GM13976 (cell line): ENCODE measurements around the gene ZNF853.

Source experiments
- DNase-seq: peaks from one replicate; pipeline ENCODE4 v3.0.0; 2012; ENCODE audit warnings: low spot score
- CTCF ChIP-seq: IDR thresholded peaks from 2 replicates; pipeline ENCODE4 v1.5.1; 2012; ENCODE audit warnings: borderline replicate concordance, mild to moderate bottlenecking; ENCODE audit not compliant: insufficient read depth; ENCODE audit errors: extremely low read depth, missing control alignments, control extremely low read depth
- in situ Hi-C: fragments of 300-500 bp; cut with MboI; formaldehyde crosslinking; loops from one replicate; pipeline ENCODE4 v1.12.0; 2022; ENCODE audit warnings: low sequenced_read_pairs, mixed read lengths, inconsistent platforms; ENCODE audit not compliant: unreplicated experiment

Gene ZNF853

GRCh38 chr7:6637544-6638229, 22.3 kb downstream of the ZNF853 start:
- peak; percentile 95 for DNase-seq
- peak; percentile 22 for TF ChIP-seq CTCF
- in situ Hi-C loops = no loop called here

DNA sequence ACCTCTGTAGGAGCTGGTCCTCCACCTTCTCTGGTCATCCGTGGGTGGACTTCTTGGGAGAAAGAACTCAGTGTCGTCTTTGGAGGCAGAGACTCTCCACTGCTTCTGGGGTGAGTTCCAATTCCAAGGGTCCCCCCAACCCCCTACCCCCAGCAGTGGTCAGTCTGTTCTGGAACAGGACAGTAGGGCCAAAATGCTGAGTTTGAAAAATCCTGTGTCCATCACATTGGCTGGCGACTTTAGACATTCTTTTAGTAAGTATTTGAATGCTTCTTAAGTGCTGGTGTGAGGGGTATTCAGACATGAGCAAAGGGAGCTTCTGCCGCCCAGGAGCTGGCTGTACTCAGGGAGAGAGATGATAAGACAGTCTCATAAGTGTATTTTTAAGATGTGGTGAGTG, 23.6 kb downstream of the ZNF853 start:
- in situ Hi-C loops = no loop called here
- no peak for DNase-seq
- TF ChIP-seq CTCF = no peak

DNA sequence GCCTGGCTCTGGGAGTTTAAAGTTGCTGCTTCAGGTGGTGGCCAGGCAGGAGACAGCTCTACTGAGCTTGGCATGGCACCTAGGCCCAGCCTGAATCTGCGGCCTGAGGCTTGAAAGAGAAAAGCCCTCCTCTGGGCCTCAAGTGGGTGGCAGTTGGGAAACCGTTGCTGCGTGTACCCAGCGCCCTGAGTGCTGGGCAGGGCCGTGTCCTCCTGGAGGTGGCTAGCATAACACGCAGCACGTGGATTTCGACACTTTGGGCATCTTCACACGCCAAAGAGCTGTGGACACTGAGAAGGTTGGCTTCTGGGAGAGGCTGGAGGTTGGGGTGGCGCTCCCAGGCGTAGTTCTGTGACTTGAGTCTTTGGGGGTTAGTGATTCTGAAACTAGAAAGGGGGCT, 24.2 kb downstream of the ZNF853 start:
- no peak for DNase-seq
- no peak for TF ChIP-seq CTCF
- in situ Hi-C loops = no loop called here

DNA sequence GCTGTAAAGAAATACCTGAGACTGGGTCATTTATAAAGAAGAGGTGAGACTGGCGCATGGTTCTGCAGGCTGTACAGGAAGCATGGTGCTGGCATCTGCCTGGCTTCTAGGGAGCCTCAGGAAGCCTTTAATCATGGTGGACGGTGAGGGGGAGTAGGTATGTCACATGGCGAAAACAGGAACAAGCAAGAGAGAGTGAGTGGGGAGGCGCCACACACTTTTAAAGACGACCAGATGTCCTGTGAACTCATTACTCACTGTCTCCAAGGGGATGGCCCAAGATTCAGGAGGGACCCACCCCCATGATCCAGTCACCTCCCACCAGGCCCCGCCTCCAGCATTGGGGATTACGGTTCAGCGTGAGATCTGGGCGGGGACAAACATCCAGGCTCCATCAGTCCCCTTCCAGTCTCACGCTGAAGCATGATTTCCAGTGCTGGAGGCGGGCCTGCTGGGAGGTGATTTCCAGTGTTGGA, 24.9 kb downstream of the ZNF853 start:
- in situ Hi-C loops = no loop called here
- no peak for TF ChIP-seq CTCF
- no peak for DNase-seq

DNA sequence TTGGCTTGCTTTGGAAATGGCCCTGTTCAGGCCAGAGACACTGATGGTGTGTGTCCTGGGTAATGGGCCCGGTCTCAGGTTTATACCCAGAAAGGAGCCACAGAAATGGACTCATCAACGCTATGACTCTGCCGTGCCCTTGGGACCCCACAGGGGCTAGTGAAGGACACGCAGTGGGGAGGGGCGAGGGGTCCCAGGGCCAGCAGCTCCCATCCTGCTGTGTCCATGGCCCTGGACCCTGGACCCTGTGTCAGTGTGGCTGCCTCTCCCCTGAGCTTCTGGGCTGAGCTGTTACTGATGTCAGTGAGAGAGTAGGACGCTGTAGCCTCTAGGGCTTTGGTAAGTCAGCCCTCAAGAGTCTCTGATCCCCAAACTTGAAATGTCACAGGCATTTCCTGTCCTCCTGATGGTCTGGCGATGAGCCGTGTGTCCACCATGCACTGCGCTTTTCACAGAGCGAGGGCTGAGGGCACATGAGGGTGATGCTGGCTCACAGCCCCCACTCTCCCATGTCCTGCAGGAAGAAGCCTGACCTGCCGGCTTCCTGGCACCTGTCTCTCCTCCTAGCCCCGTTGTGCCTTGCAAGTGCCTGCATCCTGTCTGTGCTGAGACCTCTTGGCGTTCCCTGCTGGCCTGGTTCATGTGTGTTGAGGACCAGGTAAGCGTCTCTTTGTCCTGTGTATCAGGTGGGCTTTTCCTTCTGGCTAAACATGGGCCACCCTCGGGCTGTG, 26.1 kb downstream of the ZNF853 start:
- DNase-seq = no peak
- in situ Hi-C loops = no loop called here
- TF ChIP-seq CTCF = no peak

DNA sequence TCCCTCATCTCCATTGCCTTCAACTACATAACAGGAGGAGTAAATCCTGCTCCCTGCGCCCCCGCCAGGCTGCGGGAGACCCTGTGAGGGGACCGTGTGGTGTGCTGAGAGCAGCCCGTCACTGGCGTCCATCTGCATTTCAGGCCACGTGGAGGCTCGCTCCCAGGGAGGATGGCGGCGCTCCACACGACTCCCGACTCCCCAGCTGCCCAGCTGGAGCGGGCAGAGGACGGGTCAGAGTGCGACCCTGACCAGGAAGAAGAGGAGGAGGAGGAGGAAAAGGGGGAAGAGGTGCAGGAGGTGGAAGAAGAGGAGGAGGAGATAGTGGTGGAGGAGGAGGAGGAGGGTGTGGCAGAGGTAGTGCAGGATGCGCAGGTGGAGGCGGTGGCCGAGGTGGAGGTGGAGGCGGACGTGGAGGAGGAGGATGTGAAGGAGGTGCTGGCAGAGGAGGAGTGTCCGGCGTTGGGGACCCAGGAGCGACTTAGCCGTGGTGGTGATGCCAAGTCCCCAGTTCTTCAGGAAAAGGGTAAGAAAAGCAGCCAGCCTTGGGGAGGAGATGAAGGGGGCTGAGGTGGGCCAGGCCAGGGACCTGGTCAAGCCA, 26.9 kb downstream of the ZNF853 start:
- TF ChIP-seq CTCF = no peak
- DNase-seq = no peak
- in situ Hi-C loops = no loop called here
